NB4 (cell line): ENCODE measurements around the gene ABHD12.

ENCODE experiments used
- MAX ChIP-seq: IDR thresholded peaks from 2 replicates; pipeline ENCODE4 v1.6.1; 2011; ENCODE audit warnings: low read depth, low read length
- MYC ChIP-seq: IDR thresholded peaks from 2 replicates; pipeline ENCODE4 v1.6.1; 2011; ENCODE audit warnings: low read depth, low read length
- POLR2A ChIP-seq: IDR thresholded peaks from 2 replicates; pipeline ENCODE4 v1.6.1; 2011; ENCODE audit warnings: mild to moderate bottlenecking; ENCODE audit not compliant: insufficient read length; ENCODE audit errors: extremely low read depth
- TF ChIP-seq, protein P1 (sequence below): IDR thresholded peaks from one replicate; pipeline ENCODE4 v1.5.1; 2012; ENCODE audit warnings: low read depth, low read length

GRCh38 chr20:25345721-25346120, 44.9 kb downstream of the ABHD12 start:
- TF ChIP-seq, protein P1, sequence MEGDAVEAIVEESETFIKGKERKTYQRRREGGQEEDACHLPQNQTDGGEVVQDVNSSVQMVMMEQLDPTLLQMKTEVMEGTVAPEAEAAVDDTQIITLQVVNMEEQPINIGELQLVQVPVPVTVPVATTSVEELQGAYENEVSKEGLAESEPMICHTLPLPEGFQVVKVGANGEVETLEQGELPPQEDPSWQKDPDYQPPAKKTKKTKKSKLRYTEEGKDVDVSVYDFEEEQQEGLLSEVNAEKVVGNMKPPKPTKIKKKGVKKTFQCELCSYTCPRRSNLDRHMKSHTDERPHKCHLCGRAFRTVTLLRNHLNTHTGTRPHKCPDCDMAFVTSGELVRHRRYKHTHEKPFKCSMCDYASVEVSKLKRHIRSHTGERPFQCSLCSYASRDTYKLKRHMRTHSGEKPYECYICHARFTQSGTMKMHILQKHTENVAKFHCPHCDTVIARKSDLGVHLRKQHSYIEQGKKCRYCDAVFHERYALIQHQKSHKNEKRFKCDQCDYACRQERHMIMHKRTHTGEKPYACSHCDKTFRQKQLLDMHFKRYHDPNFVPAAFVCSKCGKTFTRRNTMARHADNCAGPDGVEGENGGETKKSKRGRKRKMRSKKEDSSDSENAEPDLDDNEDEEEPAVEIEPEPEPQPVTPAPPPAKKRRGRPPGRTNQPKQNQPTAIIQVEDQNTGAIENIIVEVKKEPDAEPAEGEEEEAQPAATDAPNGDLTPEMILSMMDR = no peak
- TF ChIP-seq MAX (no peak), POLR2A (no peak), MYC (no peak)
